NB4 (cell line): Measurements from ENCODE around the gene EIF4G3.

Experiments
- CTCF ChIP-seq: IDR thresholded peaks from one replicate; pipeline ENCODE4 v1.5.1; 2012; ENCODE audit warnings: low read depth, low read length
- MYC ChIP-seq: IDR thresholded peaks from 2 replicates; pipeline ENCODE4 v1.6.1; 2011; ENCODE audit warnings: low read depth, low read length

- TF ChIP-seq MYC (no peak), CTCF (no peak)
Measured at GRCh38 chr1:21174654-21175323, 1.9 kb downstream of the EIF4G3 start.
